Measurements from ENCODE around the gene TERB1.

Gene TERB1

GRCh38 chr16:66758086-66758485 is 43.3 kb downstream of the TERB1 start:
- Histone ChIP-seq H3K4me1 (ENCODE audit: control insufficient read depth in 1 of 2, insufficient read depth in 2 of 2, low read length in 2 of 2) (no peaks in the 10 kb centered on the region), H3K36me3 (ENCODE audit: control insufficient read depth in 1 of 2, insufficient read depth in 2 of 2, low read length in 2 of 2) (no peaks in the 10 kb centered on the region), H3K4me3 (ENCODE audit: low read depth in 1 of 2, low read length in 2 of 2) (no peak overlapping the region), H3K9me3 (ENCODE audit: control insufficient read depth in 1 of 2, low read length in 2 of 2) (no peaks in the 10 kb centered on the region), H3K27ac (ENCODE audit: low read length) (no peak overlapping the region), H3K27me3 (ENCODE audit: low read depth, low read length) (no peaks in the 10 kb centered on the region)

GRCh38 chr16:66754819-66755218 is 46.6 kb downstream of the TERB1 start:
- Histone ChIP-seq H3K4me1 (ENCODE audit: control insufficient read depth in 1 of 2, insufficient read depth in 2 of 2, low read length in 2 of 2) (peaks cover 9 to 10% of the 10 kb centered on the region in 2 donors), H3K9me3 (ENCODE audit: control insufficient read depth in 1 of 2, low read length in 2 of 2) (no peaks in the 10 kb centered on the region), H3K27me3 (ENCODE audit: low read depth, low read length) (no peaks in the 10 kb centered on the region), H3K4me3 (ENCODE audit: low read depth in 1 of 2, low read length in 2 of 2) (no peak overlapping the region), H3K36me3 (ENCODE audit: control insufficient read depth in 1 of 2, insufficient read depth in 2 of 2, low read length in 2 of 2) (peaks cover 0 to 5% of the 10 kb centered on the region in 2 donors), H3K27ac (ENCODE audit: low read length) (no peak overlapping the region)

GRCh38 chr16:66754211-66754610 is 47.2 kb downstream of the TERB1 start:
- Histone ChIP-seq H3K36me3 (ENCODE audit: control insufficient read depth in 1 of 2, insufficient read depth in 2 of 2, low read length in 2 of 2) (peaks cover under 1 to 8% of the 10 kb centered on the region in 2 donors), H3K27ac (ENCODE audit: low read length) (no peak overlapping the region), H3K9me3 (ENCODE audit: control insufficient read depth in 1 of 2, low read length in 2 of 2) (no peaks in the 10 kb centered on the region), H3K4me1 (ENCODE audit: control insufficient read depth in 1 of 2, insufficient read depth in 2 of 2, low read length in 2 of 2) (peaks cover 14 to 15% of the 10 kb centered on the region in 2 donors), H3K27me3 (ENCODE audit: low read depth, low read length) (no peaks in the 10 kb centered on the region), H3K4me3 (ENCODE audit: low read depth in 1 of 2, low read length in 2 of 2) (no peak overlapping the region)

GRCh38 chr16:66752958-66753357 is 48.4 kb downstream of the TERB1 start:
- no peak overlapping the region for H3K4me3 ChIP-seq (ENCODE audit: low read depth in 1 of 2, low read length in 2 of 2)
- no peak overlapping the region for H3K27ac ChIP-seq (ENCODE audit: low read length)
- peaks cover 10 to 16% of the 10 kb centered on the region in 2 donors for H3K36me3 ChIP-seq (ENCODE audit: control insufficient read depth in 1 of 2, insufficient read depth in 2 of 2, low read length in 2 of 2)
- H3K4me1 ChIP-seq (ENCODE audit: control insufficient read depth in 1 of 2, insufficient read depth in 2 of 2, low read length in 2 of 2) = peaks cover 15 to 24% of the 10 kb centered on the region in 2 donors
- no peaks in the 10 kb centered on the region for H3K9me3 ChIP-seq (ENCODE audit: control insufficient read depth in 1 of 2, low read length in 2 of 2)
- no peaks in the 10 kb centered on the region for H3K27me3 ChIP-seq (ENCODE audit: low read depth, low read length)

GRCh38 chr16:66752379-66752778 is 49.0 kb downstream of the TERB1 start:
- Histone ChIP-seq H3K27me3 (ENCODE audit: low read depth, low read length) (no peaks in the 10 kb centered on the region), H3K9me3 (ENCODE audit: control insufficient read depth in 1 of 2, low read length in 2 of 2) (no peaks in the 10 kb centered on the region), H3K36me3 (ENCODE audit: control insufficient read depth in 1 of 2, insufficient read depth in 2 of 2, low read length in 2 of 2) (peaks cover 10 to 16% of the 10 kb centered on the region in 2 donors), H3K4me1 (ENCODE audit: control insufficient read depth in 1 of 2, insufficient read depth in 2 of 2, low read length in 2 of 2) (peaks cover 15 to 29% of the 10 kb centered on the region in 2 donors), H3K27ac (ENCODE audit: low read length) (peak overlapping the region; percentile 27), H3K4me3 (ENCODE audit: low read depth in 1 of 2, low read length in 2 of 2) (peak overlapping the region; percentile 13 to 47)

GRCh38 chr16:66751992-66752322 is 49.4 kb downstream of the TERB1 start:
- Histone ChIP-seq H3K4me1 (ENCODE audit: control insufficient read depth in 1 of 2, insufficient read depth in 2 of 2, low read length in 2 of 2) (peaks cover 15 to 33% of the 10 kb centered on the region in 2 donors), H3K4me3 (ENCODE audit: low read depth in 1 of 2, low read length in 2 of 2) (peak overlapping the region; percentile 13 to 47), H3K9me3 (ENCODE audit: control insufficient read depth in 1 of 2, low read length in 2 of 2) (no peaks in the 10 kb centered on the region), H3K36me3 (ENCODE audit: control insufficient read depth in 1 of 2, insufficient read depth in 2 of 2, low read length in 2 of 2) (peaks cover 10 to 16% of the 10 kb centered on the region in 2 donors), H3K27ac (ENCODE audit: low read length) (peak overlapping the region; percentile 27), H3K27me3 (ENCODE audit: low read depth, low read length) (no peaks in the 10 kb centered on the region)

- peak within 1 kb of the TSS; percentile 76 for H3K27ac ChIP-seq (ENCODE audit: low read length)
- peaks cover 15 to 36% of the 10 kb centered on the region in 2 donors for H3K4me1 ChIP-seq (ENCODE audit: control insufficient read depth in 1 of 2, insufficient read depth in 2 of 2, low read length in 2 of 2)
- peak within 1 kb of the TSS; percentile 94 to 100 for H3K4me3 ChIP-seq (ENCODE audit: low read depth in 1 of 2, low read length in 2 of 2)
- H3K36me3 ChIP-seq (ENCODE audit: control insufficient read depth in 1 of 2, insufficient read depth in 2 of 2, low read length in 2 of 2) = peaks cover 10 to 16% of the 10 kb centered on the region in 2 donors
- no peaks in the 10 kb centered on the region for H3K9me3 ChIP-seq (ENCODE audit: control insufficient read depth in 1 of 2, low read length in 2 of 2)
- no peaks in the 10 kb centered on the region for H3K27me3 ChIP-seq (ENCODE audit: low read depth, low read length)
These were observed 49.9 kb downstream of the TERB1 start, which contains the start of gene DYNC1LI2 for GRCh38 chr16:66751303-66751991. DYNC1LI2 (minus strand) TSS chr16:66751609; CDS start chr16:66751591, 18 bp downstream.

- H3K27ac ChIP-seq (ENCODE audit: low read length) = peak overlapping the region; percentile 76
- peaks cover 14 to 18% of the 10 kb centered on the region in 2 donors for H3K36me3 ChIP-seq (ENCODE audit: control insufficient read depth in 1 of 2, insufficient read depth in 2 of 2, low read length in 2 of 2)
- peak overlapping the region; percentile 94 to 100 for H3K4me3 ChIP-seq (ENCODE audit: low read depth in 1 of 2, low read length in 2 of 2)
- H3K4me1 ChIP-seq (ENCODE audit: control insufficient read depth in 1 of 2, insufficient read depth in 2 of 2, low read length in 2 of 2) = peaks cover 15 to 40% of the 10 kb centered on the region in 2 donors
- H3K27me3 ChIP-seq (ENCODE audit: low read depth, low read length) = no peaks in the 10 kb centered on the region
- H3K9me3 ChIP-seq (ENCODE audit: control insufficient read depth in 1 of 2, low read length in 2 of 2) = no peaks in the 10 kb centered on the region
These were observed 50.4 kb downstream of the TERB1 start for GRCh38 chr16:66751053-66751302.

GRCh38 chr16:66750279-66751052 is 50.9 kb downstream of the TERB1 start:
- Histone ChIP-seq H3K27me3 (ENCODE audit: low read depth, low read length) (no peaks in the 10 kb centered on the region), H3K27ac (ENCODE audit: low read length) (peak overlapping the region; percentile 76), H3K36me3 (ENCODE audit: control insufficient read depth in 1 of 2, insufficient read depth in 2 of 2, low read length in 2 of 2) (peaks cover 14 to 19% of the 10 kb centered on the region in 2 donors), H3K9me3 (ENCODE audit: control insufficient read depth in 1 of 2, low read length in 2 of 2) (no peaks in the 10 kb centered on the region), H3K4me3 (ENCODE audit: low read depth in 1 of 2, low read length in 2 of 2) (peak overlapping the region; percentile 94 to 100), H3K4me1 (ENCODE audit: control insufficient read depth in 1 of 2, insufficient read depth in 2 of 2, low read length in 2 of 2) (peaks cover 15 to 41% of the 10 kb centered on the region in 2 donors)

- no peaks in the 10 kb centered on the region for H3K27me3 ChIP-seq (ENCODE audit: low read depth, low read length)
- H3K36me3 ChIP-seq (ENCODE audit: control insufficient read depth in 1 of 2, insufficient read depth in 2 of 2, low read length in 2 of 2) = peaks cover 18 to 23% of the 10 kb centered on the region in 2 donors
- H3K9me3 ChIP-seq (ENCODE audit: control insufficient read depth in 1 of 2, low read length in 2 of 2) = no peaks in the 10 kb centered on the region
- H3K4me1 ChIP-seq (ENCODE audit: control insufficient read depth in 1 of 2, insufficient read depth in 2 of 2, low read length in 2 of 2) = peaks cover 23 to 50% of the 10 kb centered on the region in 2 donors
- H3K4me3 ChIP-seq (ENCODE audit: low read depth in 1 of 2, low read length in 2 of 2) = no peak overlapping the region
- peak overlapping the region; percentile 10 for H3K27ac ChIP-seq (ENCODE audit: low read length)
These were observed 54.7 kb downstream of the TERB1 start for GRCh38 chr16:66746682-66747081.

GRCh38 chr16:66746048-66746447 is 55.3 kb downstream of the TERB1 start:
- no peaks in the 10 kb centered on the region for H3K9me3 ChIP-seq (ENCODE audit: control insufficient read depth in 1 of 2, low read length in 2 of 2)
- peaks cover 21 to 22% of the 10 kb centered on the region in 2 donors for H3K36me3 ChIP-seq (ENCODE audit: control insufficient read depth in 1 of 2, insufficient read depth in 2 of 2, low read length in 2 of 2)
- H3K4me1 ChIP-seq (ENCODE audit: control insufficient read depth in 1 of 2, insufficient read depth in 2 of 2, low read length in 2 of 2) = peaks cover 27 to 54% of the 10 kb centered on the region in 2 donors
- no peaks in the 10 kb centered on the region for H3K27me3 ChIP-seq (ENCODE audit: low read depth, low read length)
- no peak overlapping the region for H3K4me3 ChIP-seq (ENCODE audit: low read depth in 1 of 2, low read length in 2 of 2)
- no peak overlapping the region for H3K27ac ChIP-seq (ENCODE audit: low read length)

All from muscle layer of duodenum (tissue), 2 donors.